Endothelial cell of umbilical vein (primary cell): ENCODE data around the gene ELMO1. TPM values are rescaled to one million over a fixed set of nuclear protein-coding genes. Genes with fewer than 3 reads are reported as not detected.

Experiments used
- BruUV-seq: library from RNA; stranded (reverse); fragments of 400-500 nt; replicated peaks from 2 replicates; lab custom pipeline; 2021; lab: Mats Ljungman, UMichigan
- CTCF ChIA-PET: fragments of 300-600, 350-600 bp; sonication (Branson Sonifier 250); formaldehyde crosslinking; loops from one replicate; lab custom pipeline; 2021; ENCODE audit warnings: antibody characterized with exemption, inconsistent platforms; lab: Charles Lee
- POLR2A ChIA-PET: fragments of 300-600, 350-600 bp; sonication (Branson Sonifier 250); formaldehyde crosslinking; loops from one replicate; lab custom pipeline; 2021; ENCODE audit warnings: antibody characterized with exemption, inconsistent platforms; lab: Charles Lee
- DNase-seq: peaks from one replicate; pipeline ENCODE4 v3.0.0-alpha.2; 2011; ENCODE audit warnings: low read depth, low spot score
- FAIRE-seq: peaks from 2 replicates; lab custom pipeline; 2011; peaks lifted over from hg19 to GRCh38; lab: Jason Lieb, UNC
- H2AFZ ChIP-seq: 2 replicates; pipeline ENCODE4 v1.6.0; 2012; ENCODE audit warnings: low read depth, low read length, control low read depth, inconsistent platforms
- H3K27ac ChIP-seq: 2 replicates; pipeline ENCODE4 v1.5.1; 2011; ENCODE audit warnings: low read depth, mild to moderate bottlenecking, control low read depth, low read length, moderate library complexity; ENCODE audit not compliant: insufficient read depth
- H3K27me3 ChIP-seq, 2 experiments: 2 replicates each; pipeline versions ENCODE4 v1.6.0 to v1.6.1; 2011; ENCODE audit warnings: low read length in 2 of 2, mixed read lengths in 1 of 2; ENCODE audit not compliant: control insufficient read depth in 2 of 2, insufficient read depth in 2 of 2
- H3K36me3 ChIP-seq, 2 experiments: 2 replicates in 1 of 2; 3 replicates in 1 of 2; pipeline ENCODE4 v1.5.1; 2011; ENCODE audit warnings: low read length in 2 of 2, mild to moderate bottlenecking in 1 of 2, moderate library complexity in 1 of 2; ENCODE audit not compliant: control insufficient read depth in 2 of 2, insufficient read depth in 2 of 2; ENCODE audit errors: extremely low read depth in 1 of 2
- H3K4me1 ChIP-seq: 3 replicates; pipeline ENCODE4 v1.5.1; 2011; ENCODE audit warnings: mild to moderate bottlenecking, low read length; ENCODE audit not compliant: control insufficient read depth, insufficient read depth; ENCODE audit errors: extremely low read depth
- H3K4me2 ChIP-seq: 2 replicates; pipeline ENCODE4 v1.6.1; 2011; ENCODE audit warnings: low read length, control low read depth, mixed read lengths; ENCODE audit not compliant: insufficient read depth
- H3K4me3 ChIP-seq, 3 experiments: fragments of 200-600 bp in 1 of 3; sonication (generic), shearing (Covaris generic) in 1 of 3; replicated peaks in 1 of 3; 2 replicates each; pipeline ENCODE4 v1.5.1; 2011 to 2016; ENCODE audit warnings: control low read depth in 3 of 3, low read length in 3 of 3, mild to moderate bottlenecking in 2 of 3, inconsistent platforms in 1 of 3, low read depth in 1 of 3, moderate library complexity in 1 of 3; ENCODE audit not compliant: insufficient read depth in 1 of 3
- H3K79me2 ChIP-seq: 2 replicates; pipeline ENCODE4 v1.6.0; 2012; ENCODE audit warnings: low read length, inconsistent platforms; ENCODE audit not compliant: control insufficient read depth, insufficient read depth
- H3K9ac ChIP-seq: replicated peaks from 2 replicates; pipeline ENCODE3; 2011; ENCODE audit warnings: low read length, control low read depth; ENCODE audit not compliant: insufficient read depth; ENCODE audit errors: extremely low read depth
- H3K9me1 ChIP-seq: replicated peaks from 3 replicates; pipeline ENCODE4 v1.6.0; 2011; ENCODE audit warnings: mild to moderate bottlenecking, low read length; ENCODE audit not compliant: control insufficient read depth, insufficient read depth; ENCODE audit errors: extremely low read depth
- H3K9me3 ChIP-seq: replicated peaks from 2 replicates; pipeline ENCODE4 v1.5.1; 2012; ENCODE audit warnings: low read length, inconsistent platforms; ENCODE audit not compliant: control insufficient read depth, insufficient read depth
- H4K20me1 ChIP-seq: replicated peaks from 2 replicates; pipeline ENCODE3; 2011; ENCODE audit warnings: mild to moderate bottlenecking, low read length; ENCODE audit not compliant: control insufficient read depth, insufficient read depth; ENCODE audit errors: extremely low read depth
- CTCF ChIP-seq, 2 donors: IDR thresholded peaks; 1 replicate in 1 of 2; 2 replicates in 1 of 2; pipeline ENCODE4 v1.5.1; 2011; ENCODE audit warnings: low read length in 2 of 2, mild to moderate bottlenecking in 2 of 2, moderate library complexity in 2 of 2, control low read depth in 1 of 2, inconsistent platforms in 1 of 2, low read depth in 1 of 2; ENCODE audit not compliant: insufficient read depth in 1 of 2; ENCODE audit errors: extremely low read depth in 1 of 2
- EZH2 ChIP-seq: IDR thresholded peaks from 2 replicates; pipeline ENCODE4 v1.6.1; 2012; ENCODE audit warnings: borderline replicate concordance, low read depth, mild to moderate bottlenecking, moderate library complexity, low read length, inconsistent platforms; ENCODE audit not compliant: severe bottlenecking
- FOS ChIP-seq: IDR thresholded peaks from 2 replicates; pipeline ENCODE4 v1.6.1; 2011; ENCODE audit warnings: mild to moderate bottlenecking, low read length, moderate library complexity, borderline replicate concordance; ENCODE audit not compliant: insufficient read depth
- GATA2 ChIP-seq: IDR thresholded peaks from 2 replicates; pipeline ENCODE4 v1.7.0; 2011; ENCODE audit warnings: low read depth, mild to moderate bottlenecking, moderate library complexity, mixed read lengths, low read length; ENCODE audit not compliant: insufficient read length, insufficient read depth
- JUN ChIP-seq: IDR thresholded peaks from 2 replicates; pipeline ENCODE4 v1.6.1; 2011; ENCODE audit warnings: borderline replicate concordance, low read depth; ENCODE audit not compliant: insufficient read length, insufficient read depth
- MAX ChIP-seq: IDR thresholded peaks from 2 replicates; pipeline ENCODE4 v1.6.1; 2011; ENCODE audit not compliant: insufficient read depth, insufficient read length
- MYC ChIP-seq: IDR thresholded peaks from one replicate; pipeline ENCODE4 v1.6.1; 2011; ENCODE audit warnings: mild to moderate bottlenecking, low read depth, low read length
- POLR2A ChIP-seq: IDR thresholded peaks from 2 replicates; pipeline ENCODE4 v1.6.1; 2012; ENCODE audit warnings: low read depth, mild to moderate bottlenecking, control low read depth, low read length
- POLR2AphosphoS5 ChIP-seq: IDR thresholded peaks from 2 replicates; pipeline ENCODE4 v1.6.1; 2012; ENCODE audit warnings: low read depth, mild to moderate bottlenecking, control low read depth, low read length, moderate library complexity; ENCODE audit not compliant: insufficient read depth
- dilution Hi-C: fragments of 300-500 bp; cut with MboI; formaldehyde crosslinking; loops from one replicate; pipeline ENCODE4 v1.15.0; 2019; ENCODE audit warnings: low sequenced_read_pairs; ENCODE audit not compliant: extremely low pct_ligation_motif_present
- intact Hi-C: fragments of 100-400 bp; cut with micrococcal nuclease; formaldehyde crosslinking; loops from one replicate; pipeline ENCODE4 v1.10.0; 2022
- polyA plus RNA-seq, 4 experiments: library from polyadenylated mRNA; depleted of rRNA in 3 of 4; stranded (reverse) in 3 of 4; unstranded in 1 of 4; fragments of >200 nt; gene quantifications; 2 replicates each; pipeline versions ENCODE4 v1.2.1 to v1.2.3, GENCODE V29; 2011 to 2012; ENCODE audit warnings: missing spikeins in 1 of 4
- total RNA-seq: library from RNA; stranded (reverse); gene quantifications from 2 replicates; pipeline ENCODE4 v1.2.3, GENCODE V29; 2021

Gene ELMO1
- total and polyA plus RNA-seq, 2 donors (not counting 3 experiments of a cell fraction or from before 2014, with no cell fraction given), result 17.0 to 30.6 TPM

- Histone ChIP-seq H3K9me3 (no peaks in the 10 kb centered on the region), H3K4me3 (no peak overlapping the region), H4K20me1 (no peaks in the 10 kb centered on the region), H3K9ac (no peak overlapping the region), H3K9me1 (no peaks in the 10 kb centered on the region), H2AFZ (no peak overlapping the region), H3K79me2 (no peaks in the 10 kb centered on the region), H3K27ac (no peak overlapping the region), H3K36me3 (no peaks in the 10 kb centered on the region), H3K4me1 (peaks cover 8% of the 10 kb centered on the region), H3K4me2 (no peak overlapping the region), H3K27me3 (no peaks in the 10 kb centered on the region)
- DNase-seq (no peak), FAIRE-seq (no peak)
- BruUV-seq, result no TSS peak
- dilution Hi-C loops (no loop called here), intact Hi-C loops (no loop called here)
- ChIA-PET CTCF (interaction anchor here (0.7 to 6.3 kb wide), 16 partner anchors 9 to 227 kb away, joined by 3 to 94 read pairs (median 3); partner anchors contain the start of gene ELMO1), POLR2A (interaction anchor here (0.8 kb wide), 1 partner anchor 154 kb away, joined by 3 read pairs; no protein-coding TSS in a partner anchor)
- TF ChIP-seq GATA2 (no peak), MYC (no peak), POLR2A (no peak), FOS (no peak), EZH2 (no peak), CTCF (IDR thresholded peaks at IDR 0.05; ENCODE audit: extremely low read depth in 1 of 2, insufficient read depth in 1 of 2, low read depth in 1 of 2, low read length in 2 of 2) (no peak), MAX (no peak), POLR2AphosphoS5 (no peak), JUN (no peak)
These were observed 162.2 kb downstream of the ELMO1 start for GRCh38 chr7:37286454-37286832.
